Panc1 (cell line): ENCODE data around the gene TMEM168.

Source experiments
- POLR2AphosphoS5 ChIP-seq: IDR thresholded peaks from 2 replicates; pipeline ENCODE4 v1.6.1; 2012; ENCODE audit warnings: mild to moderate bottlenecking, low read depth, low read length, moderate library complexity
- TCF7L2 ChIP-seq: IDR thresholded peaks from 2 replicates; pipeline ENCODE4 v1.6.1; 2011; ENCODE audit warnings: mild to moderate bottlenecking, low read depth, low read length, inconsistent platforms
- TF ChIP-seq, protein P1 (sequence below): fragments of 450-650 bp; IDR thresholded peaks from 2 replicates; pipeline ENCODE4 v1.5.1; 2017; ENCODE audit warnings: mild to moderate bottlenecking
- TF ChIP-seq, protein P2 (sequence below), 2 experiments: IDR thresholded peaks; 2 replicates each; pipeline ENCODE4 v1.6.1; 2011 to 2012; ENCODE audit warnings: low read depth in 2 of 2, control low read depth in 1 of 2, low read length in 1 of 2, mild to moderate bottlenecking in 1 of 2, moderate library complexity in 1 of 2; ENCODE audit not compliant: insufficient read depth in 1 of 2

DNA sequence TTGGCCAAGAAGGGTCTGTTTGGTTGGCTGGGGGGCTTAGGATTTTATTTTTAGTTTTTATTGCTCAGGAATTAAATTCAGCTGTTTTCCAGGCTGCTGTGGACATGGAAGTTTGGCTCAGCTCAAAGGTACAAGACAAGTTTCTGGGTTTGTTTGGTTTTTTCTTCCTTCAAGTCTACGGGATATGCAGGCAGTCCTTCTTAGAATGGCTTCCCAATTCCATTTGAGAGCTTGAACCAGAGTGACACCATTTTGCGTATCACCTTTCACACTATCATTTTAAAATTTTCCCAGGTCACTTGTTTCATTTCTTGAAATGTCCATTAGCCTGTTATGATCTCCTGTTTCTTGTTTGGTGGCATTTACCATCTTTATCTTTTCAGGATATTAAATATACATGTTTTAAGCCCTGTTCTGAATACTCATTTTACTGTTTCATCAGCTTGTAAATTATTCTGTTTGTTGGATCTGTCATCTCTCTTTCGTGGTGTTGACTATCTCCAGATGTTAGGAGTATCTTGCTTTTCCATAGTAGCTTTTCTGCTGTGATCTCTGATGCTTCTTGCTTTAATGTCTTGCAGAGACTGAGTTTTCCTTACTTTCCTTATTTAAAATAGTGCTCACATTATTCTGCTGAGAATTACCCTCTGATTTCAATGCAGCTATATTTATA, 9.4 kb upstream of the TMEM168 start:
- TF ChIP-seq TCF7L2 (no peak), POLR2AphosphoS5 (no peak)
- TF ChIP-seq, protein P1, sequence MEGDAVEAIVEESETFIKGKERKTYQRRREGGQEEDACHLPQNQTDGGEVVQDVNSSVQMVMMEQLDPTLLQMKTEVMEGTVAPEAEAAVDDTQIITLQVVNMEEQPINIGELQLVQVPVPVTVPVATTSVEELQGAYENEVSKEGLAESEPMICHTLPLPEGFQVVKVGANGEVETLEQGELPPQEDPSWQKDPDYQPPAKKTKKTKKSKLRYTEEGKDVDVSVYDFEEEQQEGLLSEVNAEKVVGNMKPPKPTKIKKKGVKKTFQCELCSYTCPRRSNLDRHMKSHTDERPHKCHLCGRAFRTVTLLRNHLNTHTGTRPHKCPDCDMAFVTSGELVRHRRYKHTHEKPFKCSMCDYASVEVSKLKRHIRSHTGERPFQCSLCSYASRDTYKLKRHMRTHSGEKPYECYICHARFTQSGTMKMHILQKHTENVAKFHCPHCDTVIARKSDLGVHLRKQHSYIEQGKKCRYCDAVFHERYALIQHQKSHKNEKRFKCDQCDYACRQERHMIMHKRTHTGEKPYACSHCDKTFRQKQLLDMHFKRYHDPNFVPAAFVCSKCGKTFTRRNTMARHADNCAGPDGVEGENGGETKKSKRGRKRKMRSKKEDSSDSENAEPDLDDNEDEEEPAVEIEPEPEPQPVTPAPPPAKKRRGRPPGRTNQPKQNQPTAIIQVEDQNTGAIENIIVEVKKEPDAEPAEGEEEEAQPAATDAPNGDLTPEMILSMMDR: no peak
- TF ChIP-seq, protein P2, sequence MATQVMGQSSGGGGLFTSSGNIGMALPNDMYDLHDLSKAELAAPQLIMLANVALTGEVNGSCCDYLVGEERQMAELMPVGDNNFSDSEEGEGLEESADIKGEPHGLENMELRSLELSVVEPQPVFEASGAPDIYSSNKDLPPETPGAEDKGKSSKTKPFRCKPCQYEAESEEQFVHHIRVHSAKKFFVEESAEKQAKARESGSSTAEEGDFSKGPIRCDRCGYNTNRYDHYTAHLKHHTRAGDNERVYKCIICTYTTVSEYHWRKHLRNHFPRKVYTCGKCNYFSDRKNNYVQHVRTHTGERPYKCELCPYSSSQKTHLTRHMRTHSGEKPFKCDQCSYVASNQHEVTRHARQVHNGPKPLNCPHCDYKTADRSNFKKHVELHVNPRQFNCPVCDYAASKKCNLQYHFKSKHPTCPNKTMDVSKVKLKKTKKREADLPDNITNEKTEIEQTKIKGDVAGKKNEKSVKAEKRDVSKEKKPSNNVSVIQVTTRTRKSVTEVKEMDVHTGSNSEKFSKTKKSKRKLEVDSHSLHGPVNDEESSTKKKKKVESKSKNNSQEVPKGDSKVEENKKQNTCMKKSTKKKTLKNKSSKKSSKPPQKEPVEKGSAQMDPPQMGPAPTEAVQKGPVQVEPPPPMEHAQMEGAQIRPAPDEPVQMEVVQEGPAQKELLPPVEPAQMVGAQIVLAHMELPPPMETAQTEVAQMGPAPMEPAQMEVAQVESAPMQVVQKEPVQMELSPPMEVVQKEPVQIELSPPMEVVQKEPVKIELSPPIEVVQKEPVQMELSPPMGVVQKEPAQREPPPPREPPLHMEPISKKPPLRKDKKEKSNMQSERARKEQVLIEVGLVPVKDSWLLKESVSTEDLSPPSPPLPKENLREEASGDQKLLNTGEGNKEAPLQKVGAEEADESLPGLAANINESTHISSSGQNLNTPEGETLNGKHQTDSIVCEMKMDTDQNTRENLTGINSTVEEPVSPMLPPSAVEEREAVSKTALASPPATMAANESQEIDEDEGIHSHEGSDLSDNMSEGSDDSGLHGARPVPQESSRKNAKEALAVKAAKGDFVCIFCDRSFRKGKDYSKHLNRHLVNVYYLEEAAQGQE (IDR thresholded peaks at IDR 0.05; ENCODE audit: insufficient read depth in 1 of 2, low read depth in 2 of 2, low read length in 1 of 2): no peak
